Uterus (tissue), 2 donors: ENCODE data around the gene BRF1.

Source experiments
- POLR2A ChIP-seq, 2 donors: fragments of 450-650 bp; IDR thresholded peaks; one replicate each; pipeline ENCODE4 v1.6.1; 2016; ENCODE audit warnings: antibody characterized with exemption in 2 of 2, mild to moderate bottlenecking in 1 of 2, moderate library complexity in 1 of 2
- TF ChIP-seq, protein P1 (sequence below), 4 experiments: fragments of 200-600 bp in 2 of 4; fragments of 450-650 bp in 2 of 4; sonication (generic) in 2 of 4; IDR thresholded peaks; one replicate each; pipeline ENCODE4 v1.5.1; 2016 to 2019; ENCODE audit warnings: antibody characterized with exemption in 4 of 4, mild to moderate bottlenecking in 2 of 4, moderate library complexity in 1 of 4

GRCh38 chr14:105219753-105220152, 81.0 kb downstream of the BRF1 start:
- TF ChIP-seq, protein P1, sequence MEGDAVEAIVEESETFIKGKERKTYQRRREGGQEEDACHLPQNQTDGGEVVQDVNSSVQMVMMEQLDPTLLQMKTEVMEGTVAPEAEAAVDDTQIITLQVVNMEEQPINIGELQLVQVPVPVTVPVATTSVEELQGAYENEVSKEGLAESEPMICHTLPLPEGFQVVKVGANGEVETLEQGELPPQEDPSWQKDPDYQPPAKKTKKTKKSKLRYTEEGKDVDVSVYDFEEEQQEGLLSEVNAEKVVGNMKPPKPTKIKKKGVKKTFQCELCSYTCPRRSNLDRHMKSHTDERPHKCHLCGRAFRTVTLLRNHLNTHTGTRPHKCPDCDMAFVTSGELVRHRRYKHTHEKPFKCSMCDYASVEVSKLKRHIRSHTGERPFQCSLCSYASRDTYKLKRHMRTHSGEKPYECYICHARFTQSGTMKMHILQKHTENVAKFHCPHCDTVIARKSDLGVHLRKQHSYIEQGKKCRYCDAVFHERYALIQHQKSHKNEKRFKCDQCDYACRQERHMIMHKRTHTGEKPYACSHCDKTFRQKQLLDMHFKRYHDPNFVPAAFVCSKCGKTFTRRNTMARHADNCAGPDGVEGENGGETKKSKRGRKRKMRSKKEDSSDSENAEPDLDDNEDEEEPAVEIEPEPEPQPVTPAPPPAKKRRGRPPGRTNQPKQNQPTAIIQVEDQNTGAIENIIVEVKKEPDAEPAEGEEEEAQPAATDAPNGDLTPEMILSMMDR (IDR thresholded peaks at IDR 0.05) = no peak
- TF ChIP-seq POLR2A (IDR thresholded peaks at IDR 0.05) = no peak
